PFSK-1 (cell line): ENCODE results near the gene MKLN1.

Experiments
- POLR2AphosphoS5 ChIP-seq: IDR thresholded peaks from 2 replicates; pipeline ENCODE4 v1.6.1; 2012; ENCODE audit warnings: low read depth, mild to moderate bottlenecking, control low read depth, low read length, moderate library complexity
- SIN3A ChIP-seq: IDR thresholded peaks from 2 replicates; pipeline ENCODE4 v1.6.1; 2012; ENCODE audit warnings: mild to moderate bottlenecking, low read length, moderate library complexity, borderline replicate concordance; ENCODE audit not compliant: insufficient read depth
- TF ChIP-seq, protein P1 (sequence below), 2 experiments: IDR thresholded peaks; 2 replicates each; pipeline versions ENCODE4 v1.6.1 to v1.8.0; 2011 to 2012; ENCODE audit warnings: low read depth in 2 of 2, low read length in 2 of 2, control low read depth in 1 of 2, inconsistent platforms in 1 of 2, mild to moderate bottlenecking in 1 of 2, moderate library complexity in 1 of 2; ENCODE audit not compliant: insufficient read depth in 1 of 2

DNA sequence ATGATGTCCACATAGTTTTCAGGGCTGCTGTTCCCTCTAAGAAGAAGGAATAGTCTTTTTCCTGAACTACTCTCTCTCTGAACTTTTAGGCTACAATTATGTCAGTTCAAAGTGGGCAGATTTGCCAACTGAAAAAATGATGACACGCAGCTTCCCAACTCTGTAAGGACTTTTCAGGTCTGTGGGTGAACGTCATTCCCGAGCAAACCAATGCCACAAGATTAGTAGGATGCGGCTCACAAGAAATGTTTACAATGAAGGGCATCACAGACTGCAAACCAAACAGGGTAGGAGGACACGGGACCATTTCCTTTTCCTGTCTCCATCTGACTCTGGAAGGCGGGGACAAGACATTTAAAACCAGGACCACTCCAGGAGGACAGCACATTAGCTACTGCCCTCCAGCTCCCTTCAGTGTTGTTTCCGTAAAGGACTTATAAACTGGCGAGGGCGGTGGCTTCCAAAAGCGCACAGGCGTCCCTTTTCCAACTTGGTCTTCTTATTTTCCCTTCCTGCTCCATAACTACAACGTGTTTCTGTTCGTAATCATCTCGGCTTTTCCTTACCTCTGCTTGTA, 539 bp upstream of the MKLN1 start:
- TF ChIP-seq, protein P1, sequence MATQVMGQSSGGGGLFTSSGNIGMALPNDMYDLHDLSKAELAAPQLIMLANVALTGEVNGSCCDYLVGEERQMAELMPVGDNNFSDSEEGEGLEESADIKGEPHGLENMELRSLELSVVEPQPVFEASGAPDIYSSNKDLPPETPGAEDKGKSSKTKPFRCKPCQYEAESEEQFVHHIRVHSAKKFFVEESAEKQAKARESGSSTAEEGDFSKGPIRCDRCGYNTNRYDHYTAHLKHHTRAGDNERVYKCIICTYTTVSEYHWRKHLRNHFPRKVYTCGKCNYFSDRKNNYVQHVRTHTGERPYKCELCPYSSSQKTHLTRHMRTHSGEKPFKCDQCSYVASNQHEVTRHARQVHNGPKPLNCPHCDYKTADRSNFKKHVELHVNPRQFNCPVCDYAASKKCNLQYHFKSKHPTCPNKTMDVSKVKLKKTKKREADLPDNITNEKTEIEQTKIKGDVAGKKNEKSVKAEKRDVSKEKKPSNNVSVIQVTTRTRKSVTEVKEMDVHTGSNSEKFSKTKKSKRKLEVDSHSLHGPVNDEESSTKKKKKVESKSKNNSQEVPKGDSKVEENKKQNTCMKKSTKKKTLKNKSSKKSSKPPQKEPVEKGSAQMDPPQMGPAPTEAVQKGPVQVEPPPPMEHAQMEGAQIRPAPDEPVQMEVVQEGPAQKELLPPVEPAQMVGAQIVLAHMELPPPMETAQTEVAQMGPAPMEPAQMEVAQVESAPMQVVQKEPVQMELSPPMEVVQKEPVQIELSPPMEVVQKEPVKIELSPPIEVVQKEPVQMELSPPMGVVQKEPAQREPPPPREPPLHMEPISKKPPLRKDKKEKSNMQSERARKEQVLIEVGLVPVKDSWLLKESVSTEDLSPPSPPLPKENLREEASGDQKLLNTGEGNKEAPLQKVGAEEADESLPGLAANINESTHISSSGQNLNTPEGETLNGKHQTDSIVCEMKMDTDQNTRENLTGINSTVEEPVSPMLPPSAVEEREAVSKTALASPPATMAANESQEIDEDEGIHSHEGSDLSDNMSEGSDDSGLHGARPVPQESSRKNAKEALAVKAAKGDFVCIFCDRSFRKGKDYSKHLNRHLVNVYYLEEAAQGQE (IDR thresholded peaks at IDR 0.05; ENCODE audit: insufficient read depth in 1 of 2, low read depth in 2 of 2, low read length in 2 of 2): peak in 1 of 2 experiments; percentile 70; a peak in 1 of 4 replicates
- TF ChIP-seq POLR2AphosphoS5: 0 out of 2 replicates have a peak, but pooled peaks have one; percentile 7
- TF ChIP-seq SIN3A: 0 out of 2 replicates have a peak, but pooled peaks have one; percentile 80
